HepG2 (cell line): ENCODE results near the gene NECAB2. TPM values are rescaled to one million over a fixed set of nuclear protein-coding genes. Genes with fewer than 3 reads are reported as not detected.
A peak's percentile ranks its signal among the peaks of the same experiment; 100 is the strongest.

Experiments
- ARNT2 ChIP-seq: sonication (generic); formaldehyde crosslinking; IDR thresholded peaks from 2 replicates; pipeline ENCODE4 v1.8.0; 2022; ENCODE audit warnings: mild to moderate bottlenecking, low read depth, missing genetic modification reagents, moderate library complexity
- EED ChIP-seq: sonication (generic); formaldehyde crosslinking; IDR thresholded peaks from 2 replicates; pipeline ENCODE4 v1.5.0; 2020; ENCODE audit warnings: mild to moderate bottlenecking, missing genetic modification reagents
- HNRNPLL ChIP-seq: fragments of 200-400 bp; formaldehyde crosslinking; IDR thresholded peaks from 2 replicates; pipeline ENCODE4 v1.6.1; 2017; ENCODE audit warnings: mild to moderate bottlenecking, low read depth, low read length; ENCODE audit not compliant: poor library complexity, severe bottlenecking
- ISL2 ChIP-seq: sonication (generic); formaldehyde crosslinking; IDR thresholded peaks from 2 replicates; pipeline ENCODE4 v1.5.0; 2020; ENCODE audit warnings: missing genetic modification reagents
- NFKBIZ ChIP-seq: IDR thresholded peaks from 2 replicates; pipeline ENCODE4 v1.6.1; 2018; ENCODE audit warnings: missing genetic modification reagents, missing compliant biosample characterization
- RXRB ChIP-seq: IDR thresholded peaks from 2 replicates; pipeline ENCODE4 v1.6.1; 2016; ENCODE audit warnings: borderline replicate concordance, missing genetic modification reagents, missing compliant biosample characterization
- SMAD1 ChIP-seq: sonication (generic); formaldehyde crosslinking; IDR thresholded peaks from 2 replicates; pipeline ENCODE4 v1.4.0; 2020; ENCODE audit warnings: missing genetic modification reagents, low read depth, mild to moderate bottlenecking, borderline replicate concordance
- SOX5 ChIP-seq: IDR thresholded peaks from 2 replicates; pipeline ENCODE4 v1.6.1; 2016; ENCODE audit warnings: borderline replicate concordance
- TAF1 ChIP-seq: sonication (generic); formaldehyde crosslinking; IDR thresholded peaks from 2 replicates; pipeline ENCODE4 v1.4.0; 2020; ENCODE audit warnings: missing genetic modification reagents
- TARDBP ChIP-seq: sonication (generic); formaldehyde crosslinking; IDR thresholded peaks from 2 replicates; pipeline ENCODE4 v1.8.0; 2022; ENCODE audit warnings: mild to moderate bottlenecking, missing genetic modification reagents
- U2AF2 ChIP-seq: fragments of 200-400 bp; formaldehyde crosslinking; IDR thresholded peaks from 2 replicates; pipeline ENCODE4 v1.6.1; 2017; ENCODE audit warnings: low read depth, mild to moderate bottlenecking, low read length
- ZBTB7A ChIP-seq: sonication (generic); formaldehyde crosslinking; IDR thresholded peaks from 2 replicates; pipeline ENCODE4 v1.8.0; 2022; ENCODE audit warnings: mild to moderate bottlenecking, missing genetic modification reagents
- ZFP41 ChIP-seq: sonication (generic); formaldehyde crosslinking; IDR thresholded peaks from 2 replicates; pipeline ENCODE4 v1.4.0; 2020; ENCODE audit warnings: mild to moderate bottlenecking, missing genetic modification reagents, borderline replicate concordance
- ZNF672 ChIP-seq: sonication (generic); formaldehyde crosslinking; IDR thresholded peaks from 2 replicates; pipeline ENCODE4 v1.8.1; 2022; ENCODE audit warnings: missing genetic modification reagents
- ZNF75D ChIP-seq: sonication (generic); formaldehyde crosslinking; IDR thresholded peaks from 2 replicates; pipeline ENCODE4 v1.8.1; 2023; ENCODE audit warnings: missing genetic modification reagents, mild to moderate bottlenecking, borderline replicate concordance
- ZSCAN29 ChIP-seq: sonication (generic); formaldehyde crosslinking; conservative IDR thresholded peaks from 2 replicates; pipeline ENCODE4 v1.4.0; 2020; ENCODE audit warnings: mild to moderate bottlenecking, missing genetic modification reagents
- ZSCAN31 ChIP-seq: sonication (generic); formaldehyde crosslinking; IDR thresholded peaks from 2 replicates; pipeline ENCODE4 v1.5.0; 2020; ENCODE audit warnings: low read depth, mild to moderate bottlenecking, missing genetic modification reagents
- polyA plus RNA-seq, 8 experiments: library from polyadenylated mRNA; depleted of rRNA in 3 of 8; stranded (reverse) in 7 of 8; unstranded in 1 of 8; fragments of >200 nt; fragmentation: Illumina TruSeq in 4 of 8; extraction: Trizol in 4 of 8; gene quantifications; 2 replicates each; pipeline versions ENCODE4 v1.2.1 to v1.2.3, GENCODE V29; 2011 to 2016; ENCODE audit warnings: low read depth in 4 of 8, missing spikeins in 1 of 8, mixed read lengths in 1 of 8; ENCODE audit not compliant: insufficient read depth in 1 of 8
- total RNA-seq, 5 experiments: library from RNA; depleted of rRNA; stranded (reverse); fragments of >200 nt; fragmentation: Illumina TruSeq; extraction: Trizol; gene quantifications; 2 replicates each; pipeline ENCODE4 v1.2.3, GENCODE V29; 2016; ENCODE audit warnings: low read depth in 1 of 5
- TF ChIP-seq, protein P1 (sequence below): sonication (generic); formaldehyde crosslinking; IDR thresholded peaks from 2 replicates; pipeline ENCODE4 v1.4.0; 2020; ENCODE audit warnings: missing genetic modification reagents, borderline replicate concordance
- TF ChIP-seq, protein P2 (sequence below): sonication (generic); formaldehyde crosslinking; IDR thresholded peaks from 2 replicates; pipeline ENCODE4 v1.5.0; 2020; ENCODE audit warnings: missing genetic modification reagents, mild to moderate bottlenecking, borderline replicate concordance
- TF ChIP-seq, protein P3 (sequence below): sonication (generic); formaldehyde crosslinking; IDR thresholded peaks from 2 replicates; pipeline ENCODE4 v1.4.0; 2020; ENCODE audit warnings: missing genetic modification reagents
- TF ChIP-seq, protein P4 (sequence below): IDR thresholded peaks from 2 replicates; pipeline ENCODE4 v1.6.1; 2016; ENCODE audit warnings: low read depth
- TF ChIP-seq, protein P5 (sequence below): IDR thresholded peaks from 2 replicates; pipeline ENCODE4 v1.6.1; 2016; ENCODE audit warnings: missing genetic modification reagents, missing compliant biosample characterization

The NECAB2 gene
- total and polyA plus RNA-seq, 2 of the 13 experiments (the other 11 are each of a cell fraction or from before 2014, with no cell fraction given): 0.21 to 0.49 TPM

DNA sequence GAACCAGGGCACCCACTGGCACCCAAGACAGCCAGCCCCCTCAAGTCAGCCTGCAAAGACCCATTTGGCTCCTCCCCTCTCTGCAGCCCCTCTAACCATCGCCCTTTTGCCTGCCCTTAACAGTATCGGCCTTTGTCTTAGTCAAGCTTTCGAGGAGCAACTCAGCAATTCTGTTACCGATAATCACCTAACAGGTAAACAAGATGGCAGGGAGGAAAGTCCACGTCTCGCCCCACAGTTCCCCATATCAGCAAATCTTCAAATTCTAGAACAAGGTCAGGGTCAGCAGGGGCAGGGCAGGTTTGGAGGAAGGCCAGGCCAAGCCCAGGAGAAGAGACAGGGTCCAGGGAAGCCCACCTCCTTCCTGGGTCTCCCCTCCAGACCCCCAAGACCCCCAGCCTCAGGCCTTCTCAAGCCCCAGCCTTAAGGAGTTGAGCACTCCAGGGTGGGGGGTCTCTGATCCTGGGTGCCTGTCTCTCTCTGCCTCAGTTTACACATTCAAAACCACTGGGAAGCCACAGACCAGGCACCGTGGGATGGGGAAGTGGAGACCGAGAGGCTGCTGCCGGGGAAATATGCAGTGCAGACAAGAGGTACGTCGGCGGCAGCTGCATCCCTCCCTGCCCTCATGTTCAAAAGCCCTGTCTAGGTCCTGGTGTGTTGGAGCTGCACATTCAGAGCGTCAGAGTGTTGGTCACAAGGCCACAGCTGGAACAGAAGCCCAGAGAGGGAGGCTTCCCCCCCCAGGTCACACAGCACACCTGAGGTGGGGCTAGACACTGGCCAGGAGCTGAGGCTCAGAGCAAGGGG, 18.9 kb upstream of the NECAB2 start (continued):
- TF ChIP-seq EED (CRISPR knock-in tag) (no peak), TARDBP (CRISPR knock-in tag) (peak; percentile 91), TAF1 (CRISPR knock-in tag) (no peak), HNRNPLL (no peak), ISL2 (CRISPR knock-in tag) (peak; percentile 54; the same call in 1 of the 2 replicates), SOX5 (peak; percentile 73; the same call in 1 of the 2 replicates), U2AF2 (no peak), ZSCAN31 (CRISPR knock-in tag) (peak; percentile 52; the same call in 1 of the 2 replicates), SMAD1 (CRISPR knock-in tag) (no peak), ZBTB7A (CRISPR knock-in tag) (0 out of 2 replicates have a peak, but pooled peaks have one; percentile 37), ARNT2 (CRISPR knock-in tag) (no peak), ZSCAN29 (CRISPR knock-in tag) (no peak), ZNF672 (CRISPR knock-in tag) (no peak), ZNF75D (CRISPR knock-in tag) (no peak), ZFP41 (CRISPR knock-in tag) (no peak), NFKBIZ (CRISPR knock-in tag) (no peak), RXRB (CRISPR knock-in tag) (peak; percentile 97)
- TF ChIP-seq, protein P1, sequence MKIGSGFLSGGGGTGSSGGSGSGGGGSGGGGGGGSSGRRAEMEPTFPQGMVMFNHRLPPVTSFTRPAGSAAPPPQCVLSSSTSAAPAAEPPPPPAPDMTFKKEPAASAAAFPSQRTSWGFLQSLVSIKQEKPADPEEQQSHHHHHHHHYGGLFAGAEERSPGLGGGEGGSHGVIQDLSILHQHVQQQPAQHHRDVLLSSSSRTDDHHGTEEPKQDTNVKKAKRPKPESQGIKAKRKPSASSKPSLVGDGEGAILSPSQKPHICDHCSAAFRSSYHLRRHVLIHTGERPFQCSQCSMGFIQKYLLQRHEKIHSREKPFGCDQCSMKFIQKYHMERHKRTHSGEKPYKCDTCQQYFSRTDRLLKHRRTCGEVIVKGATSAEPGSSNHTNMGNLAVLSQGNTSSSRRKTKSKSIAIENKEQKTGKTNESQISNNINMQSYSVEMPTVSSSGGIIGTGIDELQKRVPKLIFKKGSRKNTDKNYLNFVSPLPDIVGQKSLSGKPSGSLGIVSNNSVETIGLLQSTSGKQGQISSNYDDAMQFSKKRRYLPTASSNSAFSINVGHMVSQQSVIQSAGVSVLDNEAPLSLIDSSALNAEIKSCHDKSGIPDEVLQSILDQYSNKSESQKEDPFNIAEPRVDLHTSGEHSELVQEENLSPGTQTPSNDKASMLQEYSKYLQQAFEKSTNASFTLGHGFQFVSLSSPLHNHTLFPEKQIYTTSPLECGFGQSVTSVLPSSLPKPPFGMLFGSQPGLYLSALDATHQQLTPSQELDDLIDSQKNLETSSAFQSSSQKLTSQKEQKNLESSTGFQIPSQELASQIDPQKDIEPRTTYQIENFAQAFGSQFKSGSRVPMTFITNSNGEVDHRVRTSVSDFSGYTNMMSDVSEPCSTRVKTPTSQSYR (CRISPR knock-in tag): peak; percentile 64; the same call in 1 of the 2 replicates
- TF ChIP-seq, protein P2, sequence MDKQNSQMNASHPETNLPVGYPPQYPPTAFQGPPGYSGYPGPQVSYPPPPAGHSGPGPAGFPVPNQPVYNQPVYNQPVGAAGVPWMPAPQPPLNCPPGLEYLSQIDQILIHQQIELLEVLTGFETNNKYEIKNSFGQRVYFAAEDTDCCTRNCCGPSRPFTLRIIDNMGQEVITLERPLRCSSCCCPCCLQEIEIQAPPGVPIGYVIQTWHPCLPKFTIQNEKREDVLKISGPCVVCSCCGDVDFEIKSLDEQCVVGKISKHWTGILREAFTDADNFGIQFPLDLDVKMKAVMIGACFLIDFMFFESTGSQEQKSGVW (CRISPR knock-in tag): no peak
- TF ChIP-seq, protein P3, sequence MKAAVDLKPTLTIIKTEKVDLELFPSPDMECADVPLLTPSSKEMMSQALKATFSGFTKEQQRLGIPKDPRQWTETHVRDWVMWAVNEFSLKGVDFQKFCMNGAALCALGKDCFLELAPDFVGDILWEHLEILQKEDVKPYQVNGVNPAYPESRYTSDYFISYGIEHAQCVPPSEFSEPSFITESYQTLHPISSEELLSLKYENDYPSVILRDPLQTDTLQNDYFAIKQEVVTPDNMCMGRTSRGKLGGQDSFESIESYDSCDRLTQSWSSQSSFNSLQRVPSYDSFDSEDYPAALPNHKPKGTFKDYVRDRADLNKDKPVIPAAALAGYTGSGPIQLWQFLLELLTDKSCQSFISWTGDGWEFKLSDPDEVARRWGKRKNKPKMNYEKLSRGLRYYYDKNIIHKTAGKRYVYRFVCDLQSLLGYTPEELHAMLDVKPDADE (CRISPR knock-in tag): no peak
- TF ChIP-seq, protein P4, sequence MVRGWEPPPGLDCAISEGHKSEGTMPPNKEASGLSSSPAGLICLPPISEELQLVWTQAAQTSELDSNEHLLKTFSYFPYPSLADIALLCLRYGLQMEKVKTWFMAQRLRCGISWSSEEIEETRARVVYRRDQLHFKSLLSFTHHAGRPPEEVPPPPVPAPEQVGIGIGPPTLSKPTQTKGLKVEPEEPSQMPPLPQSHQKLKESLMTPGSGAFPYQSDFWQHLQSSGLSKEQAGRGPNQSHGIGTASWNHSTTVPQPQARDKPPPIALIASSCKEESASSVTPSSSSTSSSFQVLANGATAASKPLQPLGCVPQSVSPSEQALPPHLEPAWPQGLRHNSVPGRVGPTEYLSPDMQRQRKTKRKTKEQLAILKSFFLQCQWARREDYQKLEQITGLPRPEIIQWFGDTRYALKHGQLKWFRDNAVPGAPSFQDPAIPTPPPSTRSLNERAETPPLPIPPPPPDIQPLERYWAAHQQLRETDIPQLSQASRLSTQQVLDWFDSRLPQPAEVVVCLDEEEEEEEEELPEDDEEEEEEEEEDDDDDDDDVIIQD (CRISPR knock-in tag): no peak
- TF ChIP-seq, protein P5, sequence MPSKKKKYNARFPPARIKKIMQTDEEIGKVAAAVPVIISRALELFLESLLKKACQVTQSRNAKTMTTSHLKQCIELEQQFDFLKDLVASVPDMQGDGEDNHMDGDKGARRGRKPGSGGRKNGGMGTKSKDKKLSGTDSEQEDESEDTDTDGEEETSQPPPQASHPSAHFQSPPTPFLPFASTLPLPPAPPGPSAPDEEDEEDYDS: peak; percentile 28; the same call in 1 of the 2 replicates
